CD14-positive monocyte (primary cell): ENCODE measurements around the gene WDFY3. TPM values are rescaled to one million over a fixed set of nuclear protein-coding genes. Genes with fewer than 3 reads are reported as not detected.

ENCODE experiments used
- DNase-seq, 3 donors: peaks; one replicate each; pipeline ENCODE4 v3.0.0-alpha.2; 2011 to 2022
- H2AFZ ChIP-seq: 2 replicates; pipeline ENCODE4 v1.6.0; 2012; ENCODE audit warnings: mild to moderate bottlenecking, low read depth, low read length, inconsistent platforms; ENCODE audit not compliant: insufficient read depth, poor library complexity, severe bottlenecking
- H3K27ac ChIP-seq, 2 donors: 1 replicate in 1 of 2; 2 replicates in 1 of 2; pipeline ENCODE4 v1.5.1; 2012 to 2013; ENCODE audit warnings: low read length in 2 of 2, control low read depth in 1 of 2, inconsistent platforms in 1 of 2, low read depth in 1 of 2, mild to moderate bottlenecking in 1 of 2
- H3K27me3 ChIP-seq, 2 donors: one replicate each; pipeline versions ENCODE4 v1.6.0 to v1.6.1; 2011 to 2013; ENCODE audit warnings: low read length in 2 of 2; ENCODE audit not compliant: control insufficient read depth in 2 of 2, insufficient read depth in 2 of 2
- H3K36me3 ChIP-seq, 2 donors: replicated peaks in 1 of 2; 1 replicate in 1 of 2; 2 replicates in 1 of 2; pipeline versions ENCODE4 v1.5.1 to v1.6.1; 2012 to 2013; ENCODE audit warnings: low read length in 2 of 2, control low read depth in 1 of 2, inconsistent platforms in 1 of 2, mild to moderate bottlenecking in 1 of 2; ENCODE audit not compliant: insufficient read depth in 2 of 2, control insufficient read depth in 1 of 2
- H3K4me1 ChIP-seq, 2 donors: 1 replicate in 1 of 2; 2 replicates in 1 of 2; pipeline versions ENCODE4 v1.5.1 to v1.6.1; 2012 to 2013; ENCODE audit warnings: low read length in 2 of 2, control low read depth in 1 of 2, inconsistent platforms in 1 of 2, mild to moderate bottlenecking in 1 of 2, moderate library complexity in 1 of 2; ENCODE audit not compliant: insufficient read depth in 2 of 2, control insufficient read depth in 1 of 2
- H3K4me2 ChIP-seq: replicated peaks from 2 replicates; pipeline ENCODE3; 2012; ENCODE audit warnings: low read length, moderate library complexity, mild to moderate bottlenecking; ENCODE audit not compliant: poor library complexity, severe bottlenecking; ENCODE audit errors: extremely low read depth
- H3K4me3 ChIP-seq, 3 experiments: fragments of 200-600 bp in 1 of 3; sonication (generic) in 1 of 3; replicated peaks in 1 of 3; 1 replicate in 2 of 3; 2 replicates in 1 of 3; pipeline ENCODE4 v1.5.1; 2011 to 2013; ENCODE audit warnings: low read length in 3 of 3, mild to moderate bottlenecking in 3 of 3, control low read depth in 2 of 3, low read depth in 2 of 3, inconsistent platforms in 1 of 3, moderate library complexity in 1 of 3
- H3K79me2 ChIP-seq: 2 replicates; pipeline ENCODE4 v1.6.0; 2012; ENCODE audit warnings: mild to moderate bottlenecking, control low read depth, inconsistent platforms, low read length, moderate library complexity; ENCODE audit not compliant: insufficient read depth
- H3K9ac ChIP-seq: 2 replicates; pipeline ENCODE4 v1.6.0; 2017; ENCODE audit warnings: low read length, mild to moderate bottlenecking; ENCODE audit not compliant: insufficient read depth, poor library complexity, severe bottlenecking
- H3K9me3 ChIP-seq, 2 donors: replicated peaks in 1 of 2; 1 replicate in 1 of 2; 2 replicates in 1 of 2; pipeline versions ENCODE4 v1.5.1 to v1.6.1; 2012 to 2013; ENCODE audit warnings: low read length in 2 of 2, control low read depth in 1 of 2; ENCODE audit not compliant: control insufficient read depth in 1 of 2, insufficient read depth in 1 of 2
- H4K20me1 ChIP-seq: 2 replicates; pipeline ENCODE4 v1.6.0; 2012; ENCODE audit warnings: mild to moderate bottlenecking, low read length, control low read depth, moderate library complexity; ENCODE audit not compliant: insufficient read depth
- H3K27ac Mint-ChIP-seq, 7 donors: one replicate each; pipeline ENCODE4 v1.8.0; 2020; ENCODE audit warnings: mild to moderate bottlenecking in 7 of 7, mixed read lengths in 7 of 7, moderate library complexity in 6 of 7, inconsistent platforms in 2 of 7
- H3K27me3 Mint-ChIP-seq, 3 donors: one replicate each; pipeline ENCODE4 v1.8.0; 2021 to 2022; ENCODE audit warnings: low read depth in 3 of 3, mild to moderate bottlenecking in 3 of 3, mixed read lengths in 3 of 3, moderate library complexity in 3 of 3, inconsistent platforms in 1 of 3
- H3K36me3 Mint-ChIP-seq, 2 donors: one replicate each; pipeline ENCODE4 v1.8.0; 2020; ENCODE audit warnings: mixed read lengths in 2 of 2, inconsistent platforms in 1 of 2, mild to moderate bottlenecking in 1 of 2
- H3K4me1 Mint-ChIP-seq: one replicate; pipeline ENCODE4 v1.8.0; 2020; ENCODE audit warnings: mild to moderate bottlenecking, mixed read lengths
- H3K4me3 Mint-ChIP-seq, 2 donors: one replicate each; pipeline ENCODE4 v1.8.0; 2020; ENCODE audit warnings: mild to moderate bottlenecking in 2 of 2, mixed read lengths in 2 of 2, moderate library complexity in 1 of 2
- H3K9me3 Mint-ChIP-seq, 7 donors: one replicate each; pipeline ENCODE4 v1.8.0; 2020 to 2022; ENCODE audit warnings: mixed read lengths in 7 of 7, mild to moderate bottlenecking in 6 of 7, moderate library complexity in 6 of 7, inconsistent platforms in 2 of 7
- CTCF ChIP-seq: fragments of 200-600 bp; IDR thresholded peaks from one replicate; pipeline ENCODE4 v1.8.0; 2022; ENCODE audit warnings: antibody characterized with exemption, mild to moderate bottlenecking
- WGBS: methylation state at CpG from one replicate; pipeline ENCODE4 v1.1.5; 2013; ENCODE audit warnings: missing lambda C conversion rate; ENCODE audit not compliant: insufficient coverage; 5-methylcytosine and 5-hydroxymethylcytosine counted together
- intact Hi-C, 2 donors: fragments of 100-400 bp; cut with micrococcal nuclease; formaldehyde crosslinking; loops; one replicate each; pipeline versions ENCODE4 v1.15.0 to v1.15.1; 2023
- polyA plus RNA-seq, 3 donors: library from polyadenylated mRNA; depleted of rRNA in 1 of 3; unstranded in 2 of 3; stranded (reverse) in 1 of 3; fragments of 300-500 nt in 2 of 3; fragments of >200 nt in 1 of 3; fragmentation: Illumina TruSeq in 2 of 3; gene quantifications; 1 replicate in 2 of 3; 2 replicates in 1 of 3; pipeline ENCODE4 v1.2.3, GENCODE V29; 2012 to 2021

Gene WDFY3
- polyA plus RNA-seq, 3 donors, result 5.6 to 35.5 (median 5.9) TPM

- intact Hi-C loops, result no loop called here
- no peak overlapping the region for H3K9ac ChIP-seq
- Mint-ChIP-seq H3K27me3 (peaks cover 0 to 2% (median 0%) of the 10 kb centered on the region in 3 donors), H3K9me3 (peaks cover 0 to 6% (median 0%) of the 10 kb centered on the region in 7 donors), H3K4me3 (no peak overlapping the region), H3K27ac (no peak overlapping the region), H3K36me3 (peaks cover 5 to 9% of the 10 kb centered on the region in 2 donors), H3K4me1 (peaks cover 12% of the 10 kb centered on the region)
- H3K4me3 ChIP-seq, result no peak overlapping the region
- H3K79me2 ChIP-seq, result no peaks in the 10 kb centered on the region
- peaks cover 7 to 9% of the 10 kb centered on the region in 2 donors for H3K4me1 ChIP-seq
- H3K27me3 ChIP-seq, result no peaks in the 10 kb centered on the region
- 50% methylated on average over 2 of the region's 2 CpGs for WGBS
- no peaks in the 10 kb centered on the region for H3K9me3 ChIP-seq
- no peaks in the 10 kb centered on the region for H4K20me1 ChIP-seq
- no peak overlapping the region for H3K4me2 ChIP-seq
- TF ChIP-seq CTCF, result no peak
- no peaks in the 10 kb centered on the region for H3K36me3 ChIP-seq
- no peak for DNase-seq
- no peak overlapping the region for H3K27ac ChIP-seq
- no peak overlapping the region for H2AFZ ChIP-seq
Observed at GRCh38 chr4:84647312-84647884, 319.1 kb downstream of the WDFY3 start.

GRCh38 chr4:84644087-84644486 lies 322.4 kb downstream of the WDFY3 start:
- peaks cover 3 to 5% of the 10 kb centered on the region in 2 donors for H3K4me1 ChIP-seq
- Mint-ChIP-seq H3K4me3 (no peak overlapping the region), H3K27me3 (peaks cover 0 to 3% (median 0%) of the 10 kb centered on the region in 3 donors), H3K9me3 (peaks cover 0 to 6% (median 0%) of the 10 kb centered on the region in 7 donors), H3K36me3 (peaks cover 10 to 14% of the 10 kb centered on the region in 2 donors), H3K4me1 (peaks cover 10% of the 10 kb centered on the region), H3K27ac (no peak overlapping the region)
- H3K27me3 ChIP-seq, result no peaks in the 10 kb centered on the region
- no peaks in the 10 kb centered on the region for H3K9me3 ChIP-seq
- H4K20me1 ChIP-seq, result no peaks in the 10 kb centered on the region
- H3K79me2 ChIP-seq, result no peaks in the 10 kb centered on the region
- H3K9ac ChIP-seq, result no peak overlapping the region
- peaks cover 0 to 4% of the 10 kb centered on the region in 2 donors for H3K36me3 ChIP-seq
- H3K4me3 ChIP-seq, result no peak overlapping the region
- intact Hi-C loops, result no loop called here
- H2AFZ ChIP-seq, result no peak overlapping the region
- WGBS, result 95% methylated on average over 3 of the region's 5 CpGs
- H3K4me2 ChIP-seq, result no peak overlapping the region
- H3K27ac ChIP-seq, result no peak overlapping the region
- TF ChIP-seq CTCF, result no peak
- no peak for DNase-seq
